ENCODE data around the gene FGD3.
A peak's percentile ranks its signal among the peaks of the same experiment; 100 is the strongest.

Gene FGD3

GRCh38 chr9:92954049-92954861 lies 6.9 kb downstream of the FGD3 start:
- Histone ChIP-seq H2AFZ (ENCODE audit: low read depth) (peak overlapping the region; percentile 60), H3K9ac (no peak overlapping the region; the same call in 1 of the 2 replicates), H3K4me3 (IDR thresholded peaks at IDR 0.05; ENCODE audit: insufficient read depth, low read depth, low read length) (no peak overlapping the region)

GRCh38 chr9:92954886-92955285 lies 7.6 kb downstream of the FGD3 start:
- peak overlapping the region; percentile 60; the same call in 1 of the 2 replicates for H2AFZ ChIP-seq (ENCODE audit: low read depth)
- H4K20me1 ChIP-seq (ENCODE audit: insufficient read depth) = no peaks in the 10 kb centered on the region
- H3K4me3 ChIP-seq (IDR thresholded peaks at IDR 0.05; ENCODE audit: insufficient read depth, low read depth, low read length) = no peak overlapping the region
- H3K4me2 ChIP-seq = peak overlapping the region; percentile 57
- peaks cover 45% of the 10 kb centered on the region for H3K4me1 ChIP-seq (ENCODE audit: low read depth, poor library complexity, severe bottlenecking)
- no peak overlapping the region; the same call in 1 of the 2 replicates for H3K27ac ChIP-seq
- H3K36me3 ChIP-seq (ENCODE audit: insufficient read depth) = no peaks in the 10 kb centered on the region
- no peak overlapping the region for H3K9ac ChIP-seq
- no peak for TF ChIP-seq CTCF (conservative IDR thresholded peaks at IDR 0.05; ENCODE audit: low read depth, low read length)
- no peaks in the 10 kb centered on the region for H3K79me2 ChIP-seq (ENCODE audit: insufficient read depth, low read depth)
- H3K27me3 ChIP-seq (ENCODE audit: insufficient read depth, low read depth) = no peaks in the 10 kb centered on the region

More at GRCh38 chr9:92954049-92954861, 6.9 kb downstream of the FGD3 start:
- no peaks in the 10 kb centered on the region for H3K79me2 ChIP-seq (ENCODE audit: insufficient read depth, low read depth)
- H3K4me2 ChIP-seq = peak overlapping the region; percentile 57
- H3K27me3 ChIP-seq (ENCODE audit: insufficient read depth, low read depth) = no peaks in the 10 kb centered on the region
- no peaks in the 10 kb centered on the region for H4K20me1 ChIP-seq (ENCODE audit: insufficient read depth)
- peaks cover 45% of the 10 kb centered on the region for H3K4me1 ChIP-seq (ENCODE audit: low read depth, poor library complexity, severe bottlenecking)
- no peaks in the 10 kb centered on the region for H3K36me3 ChIP-seq (ENCODE audit: insufficient read depth)
- peak overlapping the region; percentile 46 for H3K27ac ChIP-seq
- TF ChIP-seq CTCF (conservative IDR thresholded peaks at IDR 0.05; ENCODE audit: low read depth, low read length) = no peak

GRCh38 chr9:92960561-92961290 lies 13.4 kb downstream of the FGD3 start:
- Histone ChIP-seq H3K27me3 (ENCODE audit: insufficient read depth, low read depth) (no peaks in the 10 kb centered on the region), H3K36me3 (ENCODE audit: insufficient read depth) (no peaks in the 10 kb centered on the region), H4K20me1 (ENCODE audit: insufficient read depth) (no peaks in the 10 kb centered on the region), H3K4me1 (ENCODE audit: low read depth, poor library complexity, severe bottlenecking) (peaks cover 49% of the 10 kb centered on the region), H2AFZ (ENCODE audit: low read depth) (no peak overlapping the region), H3K27ac (no peak overlapping the region), H3K9ac (no peak overlapping the region), H3K4me3 (IDR thresholded peaks at IDR 0.05; ENCODE audit: insufficient read depth, low read depth, low read length) (no peak overlapping the region), H3K79me2 (ENCODE audit: insufficient read depth, low read depth) (peaks cover 19% of the 10 kb centered on the region), H3K4me2 (no peak overlapping the region)
- TF ChIP-seq CTCF (conservative IDR thresholded peaks at IDR 0.05; ENCODE audit: low read depth, low read length) = no peak

GRCh38 chr9:92961627-92962302 lies 14.4 kb downstream of the FGD3 start:
- Histone ChIP-seq H2AFZ (ENCODE audit: low read depth) (no peak overlapping the region), H3K27me3 (ENCODE audit: insufficient read depth, low read depth) (no peaks in the 10 kb centered on the region), H3K36me3 (ENCODE audit: insufficient read depth) (no peaks in the 10 kb centered on the region), H3K4me2 (no peak overlapping the region; the same call in 1 of the 2 replicates), H3K79me2 (ENCODE audit: insufficient read depth, low read depth) (peaks cover 29% of the 10 kb centered on the region), H3K4me3 (IDR thresholded peaks at IDR 0.05; ENCODE audit: insufficient read depth, low read depth, low read length) (no peak overlapping the region), H4K20me1 (ENCODE audit: insufficient read depth) (no peaks in the 10 kb centered on the region), H3K4me1 (ENCODE audit: low read depth, poor library complexity, severe bottlenecking) (peaks cover 46% of the 10 kb centered on the region), H3K9ac (no peak overlapping the region), H3K27ac (no peak overlapping the region)
- no peak for TF ChIP-seq CTCF (conservative IDR thresholded peaks at IDR 0.05; ENCODE audit: low read depth, low read length)
